Right lung (tissue), 5 donors: Measurements from ENCODE around the gene C1R. TPM values are rescaled to one million over a fixed set of nuclear protein-coding genes. Genes with fewer than 3 reads are reported as not detected.
"Not testable (repeated sequence)": the region's sequence is repeated elsewhere in the genome, so short reads cannot be mapped to it uniquely, and the experiment has no call there.

Source experiments
- DNase-seq, 2 donors: peaks; one replicate each; pipeline ENCODE4 v3.0.0-alpha.2; 2013
- polyA plus RNA-seq, 5 donors: library from polyadenylated mRNA; unstranded; fragments of 120-200 nt; gene quantifications; one replicate each; pipeline versions ENCODE4 v1.2.1 to v1.2.3, GENCODE V29; 2013; ENCODE audit warnings: inconsistent platforms in 1 of 5, low replicate concordance in 1 of 5; ENCODE audit not compliant: insufficient read length in 5 of 5, insufficient read depth in 1 of 5

Gene C1R
- polyA plus RNA-seq, 5 donors, result 78.8 to 96.0 (median 90.9) TPM

DNA sequence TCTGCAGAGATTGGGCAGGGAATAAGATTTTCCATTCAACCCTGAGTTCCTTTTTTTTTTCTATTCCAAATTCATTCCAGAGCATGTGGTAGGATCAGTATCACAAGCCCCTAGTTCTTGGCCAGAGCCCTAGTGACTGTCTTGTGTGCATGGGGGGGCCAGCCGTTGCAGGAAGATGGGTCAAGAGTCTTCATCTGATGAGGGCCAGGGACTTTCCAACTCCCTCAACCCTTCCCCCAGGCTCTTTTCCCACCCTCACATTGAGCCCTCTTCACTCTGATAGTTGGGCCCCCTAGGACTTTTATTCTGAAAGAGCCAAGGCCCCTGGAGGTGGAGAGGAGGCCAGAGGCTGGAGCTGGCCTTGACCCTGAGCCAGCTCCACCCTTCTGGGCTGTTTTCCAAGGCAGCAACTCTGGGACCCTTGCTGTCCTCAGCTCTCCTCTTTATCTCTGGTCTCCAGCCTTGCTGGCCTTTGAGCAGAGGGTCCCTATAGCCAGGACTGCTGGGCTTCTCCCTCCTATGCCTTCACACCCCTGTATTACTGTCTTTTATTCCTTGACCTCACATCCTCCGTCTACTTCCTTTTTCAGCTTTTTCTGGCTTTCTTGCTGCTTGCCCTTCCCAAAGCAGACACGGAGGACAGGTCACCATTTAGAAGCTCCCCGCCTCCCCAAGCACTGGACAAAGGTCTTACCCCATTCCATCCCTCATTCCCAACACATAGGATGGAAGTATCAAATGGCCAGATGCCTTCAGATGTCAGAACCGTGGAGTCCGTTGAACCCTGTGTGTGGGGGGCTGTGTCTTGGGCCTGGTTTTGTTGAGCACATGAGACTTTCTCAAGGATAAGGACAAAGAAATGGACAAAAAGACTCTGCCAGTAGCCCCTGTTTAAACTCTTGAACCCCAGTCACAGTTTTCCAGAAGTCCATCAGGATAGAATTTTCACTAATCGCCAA lies 30.8 kb upstream of the C1R start:
- no peak for DNase-seq

DNA sequence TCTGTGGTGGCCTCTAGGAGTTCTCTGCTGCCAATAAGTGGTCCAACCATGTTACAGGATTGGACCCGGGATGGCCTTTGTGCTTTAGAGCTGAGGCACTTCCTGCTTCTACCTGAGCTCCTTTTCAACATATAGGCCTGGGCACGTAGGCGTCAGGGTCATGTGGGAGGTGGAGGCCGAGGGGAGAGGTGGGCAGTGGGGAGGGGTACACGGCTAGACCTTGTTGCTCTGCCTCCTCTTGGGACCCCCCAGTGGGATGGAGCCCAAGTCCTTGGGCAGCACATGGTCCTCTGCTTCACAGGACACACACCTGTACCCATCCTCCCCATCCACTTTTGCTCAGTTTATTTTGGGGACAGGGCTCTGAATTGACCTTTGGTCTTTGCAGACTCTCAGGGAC lies 29.1 kb upstream of the C1R start:
- DNase-seq, result no peak

DNA sequence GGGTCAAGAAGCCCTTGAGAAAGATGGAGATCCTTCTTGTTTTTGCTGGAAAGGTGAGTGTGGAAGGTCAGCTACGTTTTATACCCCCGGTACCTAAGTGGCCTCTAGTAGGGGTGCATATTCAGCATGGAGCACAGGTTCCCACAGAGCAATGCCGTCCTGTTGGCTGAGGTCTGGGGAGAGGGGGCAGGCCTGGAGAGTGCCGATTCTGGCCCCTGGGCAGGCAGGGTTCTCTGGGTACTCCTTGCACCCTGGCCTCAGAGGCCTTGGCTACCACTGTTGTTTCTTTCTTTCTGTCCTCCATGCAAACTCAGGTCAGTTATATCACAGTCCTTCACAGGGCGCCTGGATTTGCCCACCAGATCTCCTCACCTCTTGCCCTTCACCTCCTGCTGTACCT lies 27.9 kb upstream of the C1R start:
- no peak for DNase-seq

DNA sequence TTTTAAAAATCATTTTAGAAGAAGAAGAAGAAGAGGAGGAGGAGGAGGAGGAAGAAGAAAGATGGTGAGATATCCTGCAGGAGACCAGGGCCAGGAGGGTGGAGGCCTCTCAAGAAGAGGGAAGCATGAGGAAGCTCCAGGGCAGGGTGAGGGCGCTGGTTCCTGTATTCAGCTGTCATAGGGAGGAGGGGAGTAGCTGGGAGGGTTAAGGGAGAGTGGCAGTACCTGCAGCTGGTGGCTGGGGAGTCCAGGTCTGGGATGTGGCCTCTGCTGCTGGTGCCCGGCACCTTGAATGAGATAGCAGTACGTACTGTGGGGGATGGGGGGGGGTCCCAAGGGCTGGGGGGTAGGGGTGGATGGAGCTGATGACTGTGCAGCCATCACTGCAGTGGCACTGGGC lies 26.6 kb upstream of the C1R start:
- no peak for DNase-seq

DNA sequence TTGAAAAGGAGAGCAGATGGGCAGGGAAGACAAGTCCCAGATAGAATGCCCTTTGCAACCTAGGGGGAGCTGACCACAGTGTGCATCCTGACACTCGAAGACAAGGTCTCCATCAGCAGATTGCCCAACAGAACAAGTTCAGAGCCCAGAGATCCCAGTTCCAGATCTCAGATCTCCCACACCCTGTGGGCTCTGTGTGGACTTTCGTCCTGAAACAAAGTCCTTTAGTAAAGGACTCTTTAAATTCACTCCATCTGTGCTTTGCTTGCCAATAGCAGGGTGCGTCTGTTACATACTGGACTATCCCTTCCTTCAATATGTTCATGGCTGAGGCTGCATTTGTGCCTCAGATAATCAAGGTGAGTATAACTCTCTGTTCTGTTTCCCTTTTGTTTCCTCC lies 25.4 kb upstream of the C1R start:
- no peak for DNase-seq

DNA sequence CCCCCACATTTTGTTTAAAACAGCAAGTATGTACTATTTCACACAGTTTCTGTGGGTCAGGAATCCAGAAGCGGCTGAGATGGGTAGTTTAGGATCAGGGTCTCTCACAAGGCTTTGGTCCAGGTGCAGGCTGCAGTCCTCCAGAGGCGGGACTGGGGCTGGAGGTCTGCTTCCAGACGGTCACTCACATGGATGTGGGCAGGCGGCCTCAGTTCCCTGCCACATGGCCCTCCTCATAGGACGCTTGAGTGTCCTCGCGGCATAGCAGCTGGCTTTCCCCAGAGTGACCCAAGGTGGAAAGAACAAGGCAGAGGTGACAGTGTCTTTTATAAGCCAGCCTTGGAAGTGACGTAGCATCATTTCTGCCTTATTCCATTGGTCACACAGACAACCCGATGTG lies 24.7 kb upstream of the C1R start:
- DNase-seq, result no peak

DNA sequence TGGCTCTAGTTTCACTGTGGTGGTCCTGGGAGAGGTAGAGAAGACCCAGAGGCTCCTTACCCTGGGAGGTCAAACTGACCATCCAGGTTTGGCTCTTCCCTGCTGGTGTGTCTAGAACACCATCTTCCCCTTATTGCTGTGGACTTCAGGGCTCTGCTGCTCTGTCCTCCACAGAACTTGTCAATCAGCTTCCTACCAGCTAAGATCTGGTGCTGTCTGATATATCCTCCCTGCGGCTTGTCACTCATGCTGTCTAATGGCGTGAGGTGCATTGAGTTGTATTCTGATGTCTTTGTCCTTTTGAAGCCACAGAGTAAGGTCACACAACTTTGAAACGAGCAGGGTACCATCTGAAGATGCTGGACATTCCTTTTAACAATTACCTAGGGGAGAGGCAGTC lies 24.0 kb upstream of the C1R start:
- no peak for DNase-seq

DNA sequence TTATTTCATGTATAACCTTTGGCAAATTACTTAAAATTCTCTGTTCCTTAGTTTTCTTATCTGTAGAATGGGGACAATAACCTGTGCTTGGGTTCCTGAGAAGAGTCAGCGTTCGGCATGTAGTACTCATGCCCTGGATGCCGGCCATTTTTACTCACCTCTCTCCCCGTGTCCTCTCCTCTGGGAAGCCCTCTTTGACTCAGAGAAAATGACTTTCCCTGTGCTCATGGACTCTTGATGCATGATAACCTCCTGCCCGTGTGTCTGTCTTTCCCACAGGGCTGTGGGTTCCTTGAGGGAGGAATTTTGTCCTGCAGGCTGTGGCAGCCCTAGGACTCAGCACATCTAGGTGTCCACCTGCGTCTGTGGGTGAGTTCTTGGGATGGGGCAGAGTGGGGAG lies 22.6 kb upstream of the C1R start:
- no peak for DNase-seq

DNA sequence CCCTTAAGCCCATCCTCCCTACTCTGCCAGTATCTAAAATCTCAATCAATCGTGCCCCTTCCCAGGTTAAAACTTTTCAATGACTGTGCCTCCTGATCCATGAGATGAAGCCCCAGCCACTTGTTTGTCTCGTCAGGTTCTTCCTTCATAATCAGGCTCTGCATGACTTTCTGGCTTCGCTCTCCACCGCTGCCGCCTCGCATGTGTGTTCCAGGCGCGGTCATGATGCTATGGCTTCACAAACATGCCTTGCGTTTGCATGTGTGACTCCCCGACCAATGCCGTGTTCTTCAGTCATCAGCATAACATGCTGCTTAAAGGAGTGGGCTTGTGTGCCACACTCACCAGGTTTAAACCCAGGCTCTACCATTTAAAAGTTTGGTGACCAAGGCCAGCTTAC lies 21.8 kb upstream of the C1R start:
- no peak for DNase-seq

DNA sequence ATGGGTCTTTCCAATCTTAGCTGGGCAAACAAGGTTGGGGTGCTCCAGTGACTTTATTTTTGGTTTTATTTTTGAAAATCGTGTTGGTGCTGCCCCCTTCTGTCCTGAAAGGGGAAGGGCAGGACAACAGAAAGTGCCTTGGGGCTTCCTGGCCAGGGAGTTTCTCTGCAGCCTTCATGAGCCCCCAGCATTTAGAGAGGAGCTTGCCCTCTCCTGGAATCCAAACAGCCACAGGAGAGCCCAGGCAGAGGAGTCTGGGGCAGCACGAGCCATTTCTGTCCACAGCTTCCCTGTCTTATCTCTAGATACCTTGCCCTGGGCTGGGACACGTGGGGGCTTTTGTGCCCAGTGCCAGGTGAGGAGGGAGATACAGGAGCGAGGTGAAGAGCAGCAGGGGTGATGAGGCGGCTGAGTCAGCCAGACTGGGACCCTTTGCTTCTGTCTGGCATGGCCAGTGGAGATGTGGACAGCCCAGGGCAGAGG lies 21.2 kb upstream of the C1R start:
- no peak for DNase-seq

DNA sequence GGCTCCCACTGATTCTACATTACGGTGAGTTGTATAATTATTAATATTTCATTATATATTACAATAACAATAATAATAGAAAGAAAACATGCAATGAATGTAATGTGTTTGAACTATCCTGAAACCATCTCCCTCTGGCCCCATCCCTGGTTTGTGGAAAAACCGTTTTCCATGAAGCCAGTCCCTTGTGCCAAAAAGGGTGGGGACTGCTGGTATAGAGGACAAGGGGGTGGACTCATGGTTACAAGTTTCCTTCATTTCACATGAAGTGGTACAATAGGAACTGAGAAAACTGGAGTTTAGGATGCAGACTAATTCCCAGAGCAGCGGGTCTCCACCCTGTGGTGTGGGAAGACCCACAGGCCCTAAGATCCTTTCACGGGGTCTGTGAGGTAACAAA lies 19.8 kb upstream of the C1R start:
- no peak for DNase-seq

DNA sequence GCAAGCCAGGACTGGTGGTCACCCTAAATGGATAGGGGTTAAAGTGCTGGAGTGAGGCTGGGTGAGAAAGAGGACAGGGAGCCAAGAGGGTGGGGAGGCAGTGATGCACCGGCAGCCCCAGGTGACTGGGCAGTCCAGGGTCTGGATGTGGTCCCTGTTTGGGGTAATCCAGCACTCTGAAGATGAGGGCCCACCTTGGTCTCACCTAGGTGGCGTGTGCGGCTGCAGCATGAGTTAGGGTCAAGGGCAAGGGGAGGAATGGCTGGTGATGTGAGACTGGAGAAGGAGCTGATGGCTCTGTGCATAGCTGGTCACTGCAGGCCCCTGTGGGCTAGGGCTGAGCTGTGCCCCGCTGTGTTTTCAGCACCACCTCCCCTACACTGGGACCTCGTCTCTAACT lies 18.4 kb upstream of the C1R start:
- DNase-seq, result no peak

DNA sequence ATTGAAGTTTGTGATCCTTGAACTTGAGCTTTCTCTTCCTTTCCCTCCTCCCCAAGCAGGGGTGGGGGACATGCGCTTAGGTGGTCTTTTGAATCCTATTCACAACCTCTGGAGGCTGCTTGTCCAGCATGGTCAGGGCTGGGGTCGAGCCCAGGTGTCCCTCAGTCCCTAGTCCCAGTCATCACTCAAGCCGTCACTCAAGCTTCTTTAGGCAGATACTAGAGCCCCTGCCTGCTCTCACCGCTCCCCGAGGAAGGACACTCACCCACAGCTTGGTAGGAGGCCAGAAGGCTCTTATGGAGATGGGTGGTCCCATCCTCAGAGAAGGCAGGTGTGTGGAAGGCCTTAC lies 17.3 kb upstream of the C1R start:
- no peak for DNase-seq

DNA sequence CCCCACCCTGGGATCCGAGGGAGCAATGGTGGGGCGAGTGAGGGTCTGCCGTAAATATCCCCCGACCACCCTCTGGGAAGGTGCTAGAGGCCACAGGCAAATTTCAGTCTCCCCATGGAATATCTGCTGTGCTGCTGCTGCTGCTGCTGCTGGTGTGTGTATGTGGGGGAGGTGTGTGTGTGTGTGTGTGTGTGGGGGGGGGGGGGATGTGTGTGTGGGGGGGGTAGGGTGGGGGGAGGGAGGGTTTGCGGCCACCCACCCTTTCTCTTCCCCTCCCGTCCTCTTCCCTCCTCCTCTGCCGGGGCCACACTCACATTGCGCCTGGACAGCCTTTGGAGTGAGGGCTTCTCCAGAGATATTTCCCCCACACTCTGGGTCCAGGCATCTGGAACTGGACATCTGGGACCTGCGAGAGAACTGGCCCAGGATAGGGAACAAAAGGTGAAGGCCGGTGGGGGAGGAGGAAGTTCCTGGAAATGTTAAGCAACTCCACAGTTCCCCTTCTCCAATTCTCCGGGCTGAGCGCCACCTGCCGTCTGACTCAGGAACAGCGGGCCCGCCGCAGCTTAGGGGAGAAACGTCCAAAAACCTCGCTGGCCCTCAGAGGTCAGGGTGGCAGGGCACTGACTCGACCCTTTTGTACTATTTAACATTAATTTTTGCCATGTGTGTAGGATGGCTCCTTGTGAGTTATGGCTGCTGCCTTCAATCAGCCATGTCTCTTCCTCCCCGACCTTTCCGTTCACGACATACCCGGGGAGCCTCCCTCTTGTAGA lies 16.7 kb upstream of the C1R start, which contains the start of gene C1RL:
Gene C1RL (minus strand): TSS at position 419 of the 776 bp plus-strand sequence. CDS start 34 bp downstream, at position 385.
- DNase-seq, result peak; percentile 85 to 88

DNA sequence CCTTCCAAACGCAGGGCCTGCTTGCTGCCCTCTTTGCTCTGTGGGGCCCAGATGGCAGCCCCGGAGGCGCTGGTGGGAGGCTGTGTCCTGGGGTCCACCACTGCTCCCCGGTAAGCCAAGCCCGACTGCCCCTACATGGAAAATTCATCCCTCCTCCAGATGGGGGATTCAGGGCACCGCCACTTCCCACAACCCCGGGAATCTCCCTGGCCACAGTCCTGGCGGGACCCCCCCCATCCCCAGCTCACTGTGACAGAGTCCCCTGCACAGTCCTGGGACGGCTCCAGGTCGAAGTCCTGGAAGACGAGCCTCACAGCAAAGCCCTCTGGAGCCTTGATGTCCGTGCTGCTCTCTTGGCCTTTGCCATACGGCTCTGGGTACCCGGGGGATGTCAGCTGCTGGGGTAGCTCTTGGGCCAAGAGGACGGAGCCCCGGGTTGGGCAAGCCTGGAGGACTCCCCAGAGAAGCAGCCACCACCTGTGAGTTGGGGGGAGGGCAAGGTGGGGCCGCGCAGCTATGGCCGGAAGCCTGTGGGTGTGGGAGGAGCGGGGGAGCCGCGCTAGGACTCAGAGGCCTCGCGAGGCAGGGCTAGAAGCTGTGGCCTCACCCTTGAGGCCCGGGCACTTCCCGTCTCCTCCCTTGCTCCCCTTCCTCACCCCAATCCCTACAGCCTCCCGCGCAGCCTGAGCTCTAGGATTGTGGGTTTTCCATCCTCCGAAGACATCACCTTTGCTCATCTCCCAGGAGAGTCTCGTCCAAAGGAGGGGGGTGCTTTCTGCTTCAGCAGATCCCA lies 16.0 kb upstream of the C1R start:
- peak; percentile 68 to 71 for DNase-seq

DNA sequence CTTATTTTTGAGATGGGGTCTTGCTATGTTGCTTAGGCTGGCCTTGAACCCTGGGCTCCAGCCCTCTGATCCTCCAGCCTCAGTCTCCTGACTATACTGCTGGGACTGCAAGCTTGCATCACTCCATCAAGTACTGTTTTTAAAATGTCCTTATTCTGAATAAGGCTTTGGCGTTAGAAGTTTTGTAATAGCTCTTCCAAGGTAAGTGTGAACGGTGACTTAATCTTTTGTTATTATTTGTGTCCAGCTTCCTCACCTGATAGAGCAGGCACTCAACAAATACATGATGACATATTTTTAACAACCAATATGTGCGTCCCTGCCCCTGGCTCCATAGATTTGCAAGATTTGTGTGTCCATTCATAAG lies 15.4 kb upstream of the C1R start:
- no peak for DNase-seq

DNA sequence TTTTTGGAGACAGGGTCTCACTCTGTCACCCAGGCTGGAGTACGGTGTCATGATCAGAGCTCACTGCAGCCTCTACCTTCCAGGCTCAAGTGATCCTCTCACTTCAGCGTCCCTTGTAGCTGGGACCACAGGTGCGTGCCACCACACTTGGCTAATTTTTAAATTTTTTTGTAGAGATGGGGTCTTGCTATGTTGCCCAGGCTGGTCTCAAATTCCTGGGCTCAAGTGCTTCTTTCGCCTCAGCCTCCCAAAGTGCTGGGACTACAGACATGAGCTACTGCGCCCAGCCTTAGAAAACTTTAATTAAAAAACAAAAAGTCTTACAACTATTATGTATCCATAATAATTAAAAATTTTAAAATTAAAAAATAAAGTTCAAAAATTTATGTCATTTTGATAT lies 14.9 kb upstream of the C1R start:
- DNase-seq, result not testable (repeated sequence)

DNA sequence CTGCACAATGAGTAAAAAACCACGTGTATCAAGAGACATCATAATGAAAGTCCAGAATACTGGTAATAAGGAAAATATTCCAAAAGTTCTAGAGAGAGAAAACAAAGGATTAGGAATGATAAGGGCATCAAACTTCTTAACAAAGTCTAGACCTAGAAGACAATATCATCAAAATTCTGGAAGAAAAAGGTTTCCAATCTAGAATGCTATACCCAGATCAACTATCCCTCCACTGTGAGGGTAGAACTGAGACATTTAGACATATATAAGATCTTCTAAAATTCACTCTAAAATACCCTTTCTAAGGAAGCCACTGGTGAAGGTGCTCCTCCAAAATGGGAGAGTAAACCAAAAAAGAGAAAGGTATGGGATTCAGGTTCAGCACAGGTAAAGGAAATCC lies 13.8 kb upstream of the C1R start:
- no peak for DNase-seq

DNA sequence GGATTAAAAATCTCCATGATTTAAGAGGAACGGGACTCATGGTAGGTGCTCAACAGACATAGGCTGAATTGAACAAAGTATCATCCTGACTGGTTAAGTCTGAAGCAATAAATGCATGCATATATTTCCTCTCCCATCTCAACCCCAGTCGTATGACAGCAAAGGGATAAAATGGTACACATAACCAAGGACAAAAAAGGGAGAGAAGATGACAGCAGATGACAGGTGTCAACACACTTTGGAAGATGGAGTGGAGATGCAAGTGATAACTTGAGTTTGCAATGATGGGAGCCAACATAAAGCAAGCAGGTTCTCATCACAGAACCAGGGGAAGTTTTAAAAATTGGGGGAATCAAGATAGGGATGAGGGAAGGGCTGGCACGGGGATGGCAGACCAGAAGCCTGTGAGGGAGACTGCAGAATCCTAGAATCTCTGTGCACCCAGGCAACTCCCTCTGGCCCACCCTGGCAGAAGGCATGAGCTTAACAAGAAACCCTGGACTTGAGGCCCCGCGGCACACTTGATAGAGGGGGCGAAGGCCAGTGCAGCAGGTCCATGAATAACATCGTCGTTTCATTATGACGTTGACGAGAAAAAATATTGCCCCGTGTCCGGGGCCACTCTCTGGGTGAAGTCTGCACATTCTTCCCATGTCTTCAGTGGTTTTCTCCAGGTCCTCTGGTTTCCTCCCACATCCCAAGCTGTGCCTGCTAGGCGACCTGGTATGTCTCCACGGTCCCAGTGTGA lies 11.8 kb upstream of the C1R start:
- DNase-seq, result no peak

DNA sequence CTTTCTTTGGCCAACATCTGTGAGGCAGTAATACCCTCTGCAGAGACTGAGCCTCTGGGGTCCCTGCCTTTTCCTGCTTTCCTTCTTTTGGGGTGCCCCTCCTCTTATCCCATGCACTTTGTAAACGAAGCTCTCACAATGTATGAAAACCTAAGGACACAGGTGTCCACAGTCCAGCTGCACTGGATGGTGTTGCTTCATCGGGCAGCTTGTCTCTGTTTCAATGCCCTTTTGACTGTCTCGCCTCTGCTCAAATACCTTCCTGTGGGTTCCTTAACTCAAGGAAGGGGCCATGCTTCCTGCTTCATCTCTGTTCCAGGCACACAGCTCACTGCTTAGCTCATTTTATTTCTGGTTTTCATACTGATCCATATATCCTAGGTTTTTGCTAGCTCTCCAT lies 10.3 kb upstream of the C1R start:
- no peak for DNase-seq

DNA sequence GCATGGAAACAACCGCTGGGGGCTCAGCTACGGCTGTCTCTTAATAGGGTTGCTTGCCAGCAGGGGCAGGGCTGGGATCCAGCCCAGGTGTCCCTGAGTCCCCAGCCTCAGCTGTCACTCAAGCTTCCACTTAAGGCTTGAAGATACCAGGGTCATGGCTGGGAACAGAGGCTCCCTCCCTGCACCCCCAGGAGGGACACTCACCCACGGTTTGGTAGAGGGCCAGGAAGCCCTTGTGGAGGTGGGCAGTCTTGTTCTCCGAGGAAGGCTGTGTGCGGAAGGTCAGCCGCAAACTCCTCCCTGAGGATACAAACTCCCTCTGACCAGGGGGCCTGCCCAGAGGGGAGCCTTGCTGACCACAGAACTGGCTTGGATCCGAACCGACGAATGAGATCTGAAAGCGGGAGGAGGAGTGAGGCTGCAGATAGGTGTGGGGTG lies 9.5 kb upstream of the C1R start:
- no peak for DNase-seq
